Esophagus squamous epithelium (tissue), 5 donors: Measurements from ENCODE around the gene PPP1R7. TPM values are rescaled to one million over a fixed set of nuclear protein-coding genes. Genes with fewer than 3 reads are reported as not detected.

Source experiments
- DNase-seq: peaks from one replicate; lab custom pipeline; 2025; lab: John Stamatoyannopoulos, UW
- H3K27ac ChIP-seq, 4 donors: fragments of 200-600 bp; sonication (generic); one replicate each; pipeline ENCODE4 v1.5.1; 2016 to 2019; ENCODE audit warnings: mild to moderate bottlenecking in 1 of 4
- H3K27me3 ChIP-seq, 4 donors: fragments of 200-600 bp; sonication (generic); 1 replicate in 3 of 4; 2 replicates in 1 of 4; pipeline versions ENCODE4 v1.5.1 to v1.6.0; 2017 to 2021; ENCODE audit warnings: antibody characterized with exemption in 1 of 4
- H3K36me3 ChIP-seq, 3 donors: fragments of 200-600 bp; sonication (generic); one replicate each; pipeline ENCODE4 v1.5.1; 2016 to 2019
- H3K4me1 ChIP-seq, 3 donors: fragments of 200-600 bp; sonication (generic); one replicate each; pipeline ENCODE4 v1.5.1; 2017 to 2019
- H3K4me3 ChIP-seq, 4 donors: fragments of 200-600 bp; sonication (generic); 1 replicate in 3 of 4; 2 replicates in 1 of 4; pipeline ENCODE4 v1.5.1; 2016 to 2019; ENCODE audit warnings: mild to moderate bottlenecking in 2 of 4, moderate library complexity in 1 of 4
- H3K9me3 ChIP-seq, 3 donors: fragments of 200-600 bp; sonication (generic); one replicate each; pipeline ENCODE4 v1.5.1; 2016 to 2019
- POLR2A ChIP-seq, 4 donors: fragments of 450-650 bp; IDR thresholded peaks; one replicate each; pipeline ENCODE4 v1.6.1; 2017; ENCODE audit warnings: antibody characterized with exemption in 4 of 4, mild to moderate bottlenecking in 4 of 4, moderate library complexity in 3 of 4
- WGBS, 2 donors: methylation state at CpG; one replicate each; pipeline ENCODE4 v1.1.5; 2018; 5-methylcytosine and 5-hydroxymethylcytosine counted together
- intact Hi-C: fragments of 100-400 bp; cut with DNase I; formaldehyde crosslinking; loops from one replicate; pipeline ENCODE4 v1.15.0; 2022
- total RNA-seq, 4 donors: library from RNA; depleted of rRNA; stranded (reverse); fragments of >200 nt; gene quantifications; one replicate each; pipeline ENCODE4 v1.1.0, GENCODE V29; 2016
- TF ChIP-seq, protein P1 (sequence below), 6 experiments: fragments of 450-650 bp in 4 of 6; fragments of 200-600 bp in 2 of 6; sonication (generic) in 2 of 6; IDR thresholded peaks; one replicate each; pipeline ENCODE4 v1.5.1; 2016 to 2019; ENCODE audit warnings: antibody characterized with exemption in 6 of 6, mild to moderate bottlenecking in 4 of 6, moderate library complexity in 4 of 6
- donor health status: DM: yes; HTN: yes; CAD: no.

The PPP1R7 gene
- total RNA-seq, 4 donors from 2014 or later, result 53.5 to 108 (median 63.3) TPM

DNA sequence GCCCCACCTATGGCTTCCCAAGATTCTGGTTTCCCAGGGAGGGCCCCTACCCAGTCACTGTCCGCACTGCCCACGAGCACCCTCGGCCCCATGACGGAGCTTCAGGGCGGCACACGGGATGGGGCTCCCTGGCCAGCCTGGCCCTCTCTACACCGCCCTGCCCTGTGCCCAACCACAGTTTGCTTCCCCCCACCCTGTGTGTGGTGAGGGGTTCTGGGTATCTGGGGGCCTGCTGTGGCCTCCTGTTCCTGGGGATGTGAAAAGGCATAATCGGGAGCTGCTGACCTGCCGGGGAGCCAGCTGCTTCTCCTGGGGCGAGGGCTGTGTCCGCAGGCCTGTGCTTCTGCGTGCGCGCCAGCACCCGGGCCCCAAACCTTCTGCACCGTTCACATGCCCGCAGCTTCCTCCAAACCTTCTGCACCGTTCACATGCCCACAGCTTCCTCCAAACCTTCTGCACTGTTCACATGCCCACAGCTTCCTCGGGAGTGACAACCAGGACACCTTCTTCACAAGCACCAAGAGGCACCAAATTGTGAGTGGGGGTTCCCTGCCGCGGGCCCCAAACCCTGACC is 50.6 kb downstream of the PPP1R7 start:
- H3K27me3 ChIP-seq, result no peaks in the 10 kb centered on the region
- no peaks in the 10 kb centered on the region for H3K36me3 ChIP-seq
- intact Hi-C loops, result no loop called here
- H3K27ac ChIP-seq, result no peak overlapping the region
- no peak overlapping the region for H3K4me3 ChIP-seq
- H3K4me1 ChIP-seq, result peaks cover 0 to 5% (median 0%) of the 10 kb centered on the region in 3 donors
- H3K9me3 ChIP-seq, result no peaks in the 10 kb centered on the region
- DNase-seq, result no peak
- WGBS, 2 donors, result 62 to 97% methylated on average over 6 to 7 of the region's 21 CpGs
- no peak for TF ChIP-seq POLR2A (IDR thresholded peaks at IDR 0.05)
- TF ChIP-seq, protein P1, sequence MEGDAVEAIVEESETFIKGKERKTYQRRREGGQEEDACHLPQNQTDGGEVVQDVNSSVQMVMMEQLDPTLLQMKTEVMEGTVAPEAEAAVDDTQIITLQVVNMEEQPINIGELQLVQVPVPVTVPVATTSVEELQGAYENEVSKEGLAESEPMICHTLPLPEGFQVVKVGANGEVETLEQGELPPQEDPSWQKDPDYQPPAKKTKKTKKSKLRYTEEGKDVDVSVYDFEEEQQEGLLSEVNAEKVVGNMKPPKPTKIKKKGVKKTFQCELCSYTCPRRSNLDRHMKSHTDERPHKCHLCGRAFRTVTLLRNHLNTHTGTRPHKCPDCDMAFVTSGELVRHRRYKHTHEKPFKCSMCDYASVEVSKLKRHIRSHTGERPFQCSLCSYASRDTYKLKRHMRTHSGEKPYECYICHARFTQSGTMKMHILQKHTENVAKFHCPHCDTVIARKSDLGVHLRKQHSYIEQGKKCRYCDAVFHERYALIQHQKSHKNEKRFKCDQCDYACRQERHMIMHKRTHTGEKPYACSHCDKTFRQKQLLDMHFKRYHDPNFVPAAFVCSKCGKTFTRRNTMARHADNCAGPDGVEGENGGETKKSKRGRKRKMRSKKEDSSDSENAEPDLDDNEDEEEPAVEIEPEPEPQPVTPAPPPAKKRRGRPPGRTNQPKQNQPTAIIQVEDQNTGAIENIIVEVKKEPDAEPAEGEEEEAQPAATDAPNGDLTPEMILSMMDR (IDR thresholded peaks at IDR 0.05), result no peak

DNA sequence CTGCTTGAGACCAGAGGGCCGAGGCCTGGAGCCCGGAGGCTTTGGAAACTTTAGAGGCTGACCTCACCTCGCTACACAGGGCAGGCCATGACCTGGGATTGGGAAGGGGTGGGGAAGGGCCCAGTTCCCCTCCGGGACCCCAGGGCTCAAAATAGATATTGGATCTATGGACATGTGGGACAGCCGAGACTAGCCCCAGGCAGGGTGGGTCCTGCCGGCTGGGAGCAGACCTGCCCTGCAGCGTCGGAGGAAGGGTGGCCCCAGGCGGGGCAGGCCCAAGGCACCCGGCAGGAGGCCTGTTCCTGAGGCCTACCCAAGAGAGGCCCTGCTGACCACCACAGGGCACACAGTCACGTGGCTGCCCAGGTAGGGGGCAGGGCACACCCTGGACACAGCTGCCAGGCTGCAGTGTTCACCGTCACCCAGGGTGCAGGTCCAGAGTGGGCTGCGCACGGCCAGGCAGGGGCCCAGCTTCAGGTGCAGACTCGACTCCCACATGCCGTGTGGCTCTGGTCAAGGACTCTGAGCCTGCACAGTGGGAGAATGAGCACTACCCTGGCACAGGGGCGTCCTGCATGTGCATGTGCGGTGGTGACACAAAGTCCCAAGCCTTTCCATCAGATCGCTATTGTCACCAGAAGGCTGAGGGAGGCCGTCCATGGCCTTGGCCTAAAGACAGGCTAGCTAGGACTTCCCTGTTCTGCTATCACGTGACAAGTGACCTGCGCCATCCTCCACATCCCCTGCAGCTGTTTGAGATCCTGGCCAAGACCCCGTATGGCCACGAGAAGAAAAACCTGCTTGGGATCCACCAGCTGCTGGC is 51.4 kb downstream of the PPP1R7 start:
- Histone ChIP-seq H3K4me3 (no peak overlapping the region), H3K9me3 (no peaks in the 10 kb centered on the region), H3K27me3 (no peaks in the 10 kb centered on the region), H3K4me1 (peaks cover 0 to 5% (median 0%) of the 10 kb centered on the region in 3 donors), H3K36me3 (no peaks in the 10 kb centered on the region), H3K27ac (no peak overlapping the region)
- no peak for DNase-seq
- no peak for TF ChIP-seq POLR2A (IDR thresholded peaks at IDR 0.05)
- TF ChIP-seq, protein P1 (IDR thresholded peaks at IDR 0.05), result no peak
- 65 to 72% methylated on average over 7 to 9 of the region's 24 CpGs for WGBS, 2 donors
- intact Hi-C loops, result no loop called here

DNA sequence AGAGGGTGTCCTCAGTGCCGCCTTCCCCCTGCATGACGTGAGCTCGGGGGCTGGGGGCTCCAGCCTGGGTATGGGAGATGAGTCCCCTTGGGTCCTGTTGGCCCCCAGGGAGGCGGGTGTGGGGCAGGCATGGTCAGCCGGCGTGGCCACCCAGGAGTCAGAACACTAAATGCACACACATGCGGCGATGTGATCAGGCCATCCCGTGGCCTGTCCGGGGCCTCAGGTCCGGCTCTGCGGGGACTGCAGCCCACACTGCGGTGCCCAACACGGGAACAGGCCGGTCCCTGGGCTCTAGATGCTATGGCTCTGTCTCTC is 52.0 kb downstream of the PPP1R7 start:
- intact Hi-C loops, result no loop called here
- H3K36me3 ChIP-seq, result no peaks in the 10 kb centered on the region
- H3K4me3 ChIP-seq, result no peak overlapping the region
- H3K9me3 ChIP-seq, result no peaks in the 10 kb centered on the region
- H3K27ac ChIP-seq, result no peak overlapping the region
- no peaks in the 10 kb centered on the region for H3K27me3 ChIP-seq
- H3K4me1 ChIP-seq, result peaks cover 0 to 5% (median 0%) of the 10 kb centered on the region in 3 donors
- TF ChIP-seq, protein P1 (IDR thresholded peaks at IDR 0.05), result no peak
- TF ChIP-seq POLR2A (IDR thresholded peaks at IDR 0.05), result no peak
- no peak for DNase-seq
- WGBS, 2 donors, result 80 to 93% methylated on average over 1 to 3 of the region's 15 CpGs

DNA sequence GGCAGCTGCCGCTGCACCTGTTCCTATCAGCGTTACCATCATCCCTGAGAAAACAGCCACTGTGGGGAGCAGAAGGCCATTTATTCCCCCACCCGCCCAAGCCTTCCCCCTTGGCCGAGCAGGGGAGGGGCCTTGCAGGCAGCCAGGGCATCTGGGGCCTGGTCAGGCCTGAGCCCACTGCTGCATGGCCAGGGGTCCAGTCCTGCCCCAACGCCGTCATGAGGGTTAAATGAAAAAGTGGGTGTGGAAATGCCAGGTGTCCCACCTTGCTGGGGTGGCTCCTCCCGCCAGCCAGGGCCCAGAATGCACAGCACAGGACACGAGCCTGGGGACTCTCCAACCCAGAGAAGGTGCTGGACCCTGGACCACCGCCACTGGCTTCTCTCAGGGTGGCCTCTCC is 52.4 kb downstream of the PPP1R7 start:
- 76 to 78% methylated on average over 3 to 5 of the region's 9 CpGs for WGBS, 2 donors
- TF ChIP-seq, protein P1 (IDR thresholded peaks at IDR 0.05), result no peak
- TF ChIP-seq POLR2A (IDR thresholded peaks at IDR 0.05), result no peak
- Histone ChIP-seq H3K9me3 (no peaks in the 10 kb centered on the region), H3K27ac (no peak overlapping the region), H3K27me3 (no peaks in the 10 kb centered on the region), H3K36me3 (no peaks in the 10 kb centered on the region), H3K4me1 (peaks cover 0 to 5% (median 0%) of the 10 kb centered on the region in 3 donors), H3K4me3 (no peak overlapping the region)
- intact Hi-C loops, result no loop called here
- no peak for DNase-seq
